HCT116 (cell line): ENCODE results near the gene THBS4. TPM values are rescaled to one million over a fixed set of nuclear protein-coding genes. Genes with fewer than 3 reads are reported as not detected.

ENCODE experiments used
- ATAC-seq: fragments of 200-7000 bp; cut with Tn5 transposase; 2 replicates; pipeline ENCODE4 v1.9.1; 2020; ENCODE audit warnings: mild to moderate bottlenecking, moderate library complexity
- BruUV-seq: library from RNA; stranded (reverse); fragments of 400-500 nt; replicated peaks from 2 replicates; lab custom pipeline; 2021; lab: Mats Ljungman, UMichigan
- CTCF ChIA-PET: fragments of 300-600 bp; sonication (Branson Sonifier 250); formaldehyde crosslinking; loops from one replicate; lab custom pipeline; 2021; ENCODE audit warnings: antibody characterized with exemption; lab: Charles Lee
- POLR2A ChIA-PET: fragments of 300-600, 350-600 bp; sonication (Branson Sonifier 250); formaldehyde crosslinking; loops from one replicate; lab custom pipeline; 2021; ENCODE audit warnings: antibody characterized with exemption; lab: Charles Lee
- RAD21 ChIA-PET, 2 experiments: fragments of 300-600 bp; sonication (Branson Sonifier 250); formaldehyde crosslinking; loops; one replicate each; lab custom pipeline; 2023; ENCODE audit warnings: low total read pairs in 2 of 2; ENCODE audit not compliant: uncharacterized antibody in 2 of 2, unreplicated experiment in 2 of 2, low non-redundant PET in 1 of 2; lab: Charles Lee
- DNase-seq: peaks from one replicate; pipeline ENCODE4 v3.0.0-alpha.2; 2010; ENCODE audit warnings: low read depth, low spot score
- H2AFZ ChIP-seq: fragments of 200-600 bp; shearing (Covaris generic), sonication (generic); 2 replicates; pipeline ENCODE4 v1.6.1; 2017; ENCODE audit warnings: low read depth, mixed run types, mixed read lengths, antibody characterized with exemption, low read length; ENCODE audit not compliant: poor library complexity, severe bottlenecking
- H3K27ac ChIP-seq: 2 replicates; pipeline ENCODE4 v1.5.1; 2012; ENCODE audit warnings: low read depth, low read length
- H3K27me3 ChIP-seq: fragments of 200-600 bp; sonication (generic); 2 replicates; pipeline ENCODE4 v1.6.1; 2016; ENCODE audit warnings: mixed run types, low read length, mixed read lengths; ENCODE audit not compliant: insufficient read depth
- H3K36me3 ChIP-seq, 2 experiments: fragments of 200-500 bp in 1 of 2; fragments of 200-600 bp in 1 of 2; sonication (Bioruptor generic) in 1 of 2; sonication (generic) in 1 of 2; 2 replicates each; pipeline versions ENCODE4 v1.5.1 to v1.6.1; 2014 to 2016; ENCODE audit warnings: low read length in 2 of 2, inconsistent platforms in 1 of 2, mixed read lengths in 1 of 2, mixed run types in 1 of 2; ENCODE audit not compliant: insufficient read depth in 2 of 2, control insufficient read depth in 1 of 2
- H3K4me1 ChIP-seq, 2 experiments: fragments of 200-600 bp in 1 of 2; sonication (generic) in 1 of 2; 2 replicates each; pipeline versions ENCODE4 v1.5.1 to v1.6.1; 2012 to 2017; ENCODE audit warnings: low read length in 2 of 2, inconsistent platforms in 1 of 2, mild to moderate bottlenecking in 1 of 2, mixed read lengths in 1 of 2, mixed run types in 1 of 2, moderate library complexity in 1 of 2; ENCODE audit not compliant: insufficient read depth in 2 of 2, control insufficient read depth in 1 of 2
- H3K4me2 ChIP-seq: fragments of 200-600 bp; sonication (generic); 2 replicates; pipeline ENCODE4 v1.6.1; 2017; ENCODE audit warnings: mixed run types, low read length, mixed read lengths
- H3K4me3 ChIP-seq, 2 experiments: fragments of 200-600 bp in 1 of 2; sonication (generic) in 1 of 2; replicated peaks in 1 of 2; 2 replicates each; pipeline ENCODE4 v1.5.1; 2011 to 2016; ENCODE audit warnings: low read length in 2 of 2, control low read depth in 1 of 2, low read depth in 1 of 2, mild to moderate bottlenecking in 1 of 2, mixed read lengths in 1 of 2, mixed run types in 1 of 2
- H3K79me2 ChIP-seq: fragments of 200-600 bp; sonication (generic); 2 replicates; pipeline ENCODE4 v1.6.1; 2017; ENCODE audit warnings: mild to moderate bottlenecking, mixed run types, low read length, moderate library complexity, mixed read lengths; ENCODE audit not compliant: insufficient read depth
- H3K9ac ChIP-seq: fragments of 200-600 bp; sonication (generic); 2 replicates; pipeline ENCODE4 v1.6.1; 2016; ENCODE audit warnings: low read length, mixed read lengths
- H3K9me2 ChIP-seq: fragments of 200-600 bp; sonication (generic), shearing (Covaris generic); 2 replicates; pipeline ENCODE4 v1.6.1; 2017; ENCODE audit warnings: mixed run types, mild to moderate bottlenecking, moderate library complexity; ENCODE audit not compliant: insufficient read depth
- H3K9me3 ChIP-seq, 2 experiments: fragments of 200-500 bp in 1 of 2; fragments of 200-600 bp in 1 of 2; sonication (Bioruptor generic) in 1 of 2; sonication (generic) in 1 of 2; 2 replicates each; pipeline ENCODE4 v1.6.1; 2014 to 2017; ENCODE audit warnings: low read length in 2 of 2, mixed read lengths in 2 of 2, inconsistent platforms in 1 of 2, low read depth in 1 of 2, mild to moderate bottlenecking in 1 of 2, mixed run types in 1 of 2, moderate library complexity in 1 of 2; ENCODE audit not compliant: control insufficient read depth in 1 of 2, insufficient read depth in 1 of 2
- H4K20me1 ChIP-seq: fragments of 200-600 bp; sonication (generic), shearing (Covaris generic); 2 replicates; pipeline ENCODE4 v1.6.1; 2017; ENCODE audit warnings: mixed run types, mild to moderate bottlenecking, moderate library complexity; ENCODE audit not compliant: insufficient read depth
- CBX3 ChIP-seq: IDR thresholded peaks from 2 replicates; pipeline ENCODE4 v1.6.1; 2012; ENCODE audit warnings: low read depth
- CEBPB ChIP-seq: IDR thresholded peaks from 2 replicates; pipeline ENCODE4 v1.6.1; 2012; ENCODE audit warnings: low read depth
- CTCF ChIP-seq, 3 experiments: fragments of 200-600 bp in 1 of 3; sonication (generic) in 1 of 3; IDR thresholded peaks in 2 of 3; conservative IDR thresholded peaks in 1 of 3; 2 replicates each; pipeline ENCODE4 v1.5.1; 2012 to 2017; ENCODE audit warnings: low read depth in 2 of 3, low read length in 2 of 3, antibody characterized with exemption in 1 of 3, borderline replicate concordance in 1 of 3, control low read depth in 1 of 3, mild to moderate bottlenecking in 1 of 3, mixed read lengths in 1 of 3, mixed run types in 1 of 3, moderate library complexity in 1 of 3; ENCODE audit not compliant: insufficient read depth in 1 of 3
- EGR1 ChIP-seq: IDR thresholded peaks from 2 replicates; pipeline ENCODE4 v1.6.1; 2012; ENCODE audit warnings: low read depth
- ELF1 ChIP-seq: IDR thresholded peaks from 2 replicates; pipeline ENCODE4 v1.6.1; 2012; ENCODE audit warnings: low read depth, borderline replicate concordance
- EZH2 ChIP-seq: fragments of 200-600 bp; sonication (generic); IDR thresholded peaks from 2 replicates; pipeline ENCODE4 v1.6.1; 2017; ENCODE audit warnings: antibody characterized with exemption, mixed run types
- EZH2phosphoT487 ChIP-seq: fragments of 200-600 bp; IDR thresholded peaks from 2 replicates; pipeline ENCODE4 v1.6.1; 2018; ENCODE audit warnings: antibody characterized with exemption, borderline replicate concordance
- FOSL1 ChIP-seq: IDR thresholded peaks from 2 replicates; pipeline ENCODE4 v1.6.1; 2012; ENCODE audit warnings: low read depth
- JUND ChIP-seq: IDR thresholded peaks from 2 replicates; pipeline ENCODE4 v1.6.1; 2012
- MAX ChIP-seq: IDR thresholded peaks from 2 replicates; pipeline ENCODE4 v1.6.1; 2012
- POLR2A ChIP-seq: IDR thresholded peaks from 2 replicates; pipeline ENCODE4 v1.7.0; 2011; ENCODE audit warnings: borderline replicate concordance; ENCODE audit not compliant: insufficient read depth, insufficient read length; ENCODE audit errors: extremely low read depth
- POLR2AphosphoS5 ChIP-seq: IDR thresholded peaks from 2 replicates; pipeline ENCODE4 v1.6.1; 2011; ENCODE audit warnings: mild to moderate bottlenecking, low read depth, low read length, moderate library complexity
- RAD21 ChIP-seq: IDR thresholded peaks from 2 replicates; pipeline ENCODE4 v1.6.1; 2012; ENCODE audit warnings: low read depth, mild to moderate bottlenecking
- REST ChIP-seq: IDR thresholded peaks from 2 replicates; pipeline ENCODE4 v1.6.1; 2012; ENCODE audit warnings: low read depth
- SIN3A ChIP-seq: IDR thresholded peaks from 2 replicates; pipeline ENCODE4 v1.6.1; 2012; ENCODE audit warnings: low read depth
- SP1 ChIP-seq: IDR thresholded peaks from 2 replicates; pipeline ENCODE4 v1.6.1; 2012; ENCODE audit warnings: low read depth
- TCF7L2 ChIP-seq: IDR thresholded peaks from 2 replicates; pipeline ENCODE4 v1.7.0; 2011; ENCODE audit warnings: borderline replicate concordance, inconsistent platforms; ENCODE audit not compliant: insufficient read depth, insufficient read length; ENCODE audit errors: extremely low read depth
- YY1 ChIP-seq: IDR thresholded peaks from 2 replicates; pipeline ENCODE4 v1.6.1; 2011; ENCODE audit warnings: low read length, low read depth, moderate library complexity, mild to moderate bottlenecking; ENCODE audit not compliant: insufficient replicate concordance; ENCODE audit errors: extremely low read depth
- ZBTB33 ChIP-seq: IDR thresholded peaks from 2 replicates; pipeline ENCODE4 v1.6.1; 2011; ENCODE audit warnings: mild to moderate bottlenecking, low read length, moderate library complexity; ENCODE audit not compliant: insufficient replicate concordance; ENCODE audit errors: extremely low read depth
- intact Hi-C: fragments of 100-400 bp; cut with micrococcal nuclease; formaldehyde crosslinking; loops from 2 replicates; pipeline ENCODE4 v1.10.0; 2022
- total RNA-seq: library from RNA; stranded (reverse); gene quantifications from one replicate; pipeline ENCODE4 v1.2.1, GENCODE V29; 2021; ENCODE audit not compliant: unreplicated experiment

THBS4 gene
- total RNA-seq, 1 experiment from 2014 or later: 1.5 TPM

GRCh38 chr5:80061547-80061946 lies 26.4 kb downstream of the THBS4 start:
- no peak for ATAC-seq
- no peak for DNase-seq
- POLR2A ChIA-PET: no interaction called here
- H3K9me3 ChIP-seq: no peaks in the 10 kb centered on the region
- intact Hi-C loops: no loop called here
- no peak overlapping the region for H3K9ac ChIP-seq
- no peaks in the 10 kb centered on the region for H3K4me1 ChIP-seq
- H3K79me2 ChIP-seq: no peaks in the 10 kb centered on the region
- TF ChIP-seq CTCF (IDR thresholded peaks at IDR 0.05 in 2 of 3, conservative IDR thresholded peaks at IDR 0.05 in 1 of 3; ENCODE audit: borderline replicate concordance in 1 of 3, insufficient read depth in 1 of 3, low read depth in 2 of 3, low read length in 2 of 3): no peak
- TF ChIP-seq EZH2phosphoT487: no peak
- no peak for TF ChIP-seq YY1
- TF ChIP-seq RAD21: no peak
- no peak for TF ChIP-seq REST
- TF ChIP-seq CBX3: no peak
- no peak for TF ChIP-seq FOSL1
- TF ChIP-seq ZBTB33: no peak
- TF ChIP-seq EZH2: no peak
- TF ChIP-seq SIN3A: no peak
- TF ChIP-seq TCF7L2: no peak
- TF ChIP-seq SP1: no peak
- no peak for TF ChIP-seq CEBPB
- no peak for TF ChIP-seq POLR2AphosphoS5
- TF ChIP-seq ELF1: no peak
- no peak for TF ChIP-seq POLR2A
- no peak for TF ChIP-seq MAX
- no peak for TF ChIP-seq JUND
- TF ChIP-seq EGR1: no peak
- TF ChIP-seq, all 23 proteins: peak for 0
- H3K27me3 ChIP-seq: no peaks in the 10 kb centered on the region
- no peaks in the 10 kb centered on the region for H4K20me1 ChIP-seq
- H3K9me2 ChIP-seq: no peaks in the 10 kb centered on the region
- no peak overlapping the region for H3K27ac ChIP-seq
- RAD21 ChIA-PET: no interaction called here
- CTCF ChIA-PET: no interaction called here
- H2AFZ ChIP-seq: no peak overlapping the region
- no peak overlapping the region for H3K4me2 ChIP-seq
- no peaks in the 10 kb centered on the region for H3K36me3 ChIP-seq
- BruUV-seq: no TSS peak
- no peak overlapping the region for H3K4me3 ChIP-seq
